B cell (primary cell): Measurements from ENCODE around the gene RNF223. TPM values are rescaled to one million over a fixed set of nuclear protein-coding genes. Genes with fewer than 3 reads are reported as not detected.

Experiments
- ATAC-seq: fragments of 200-7000 bp; cut with Tn5 transposase; one replicate; pipeline ENCODE4 v1.10.0; 2021; ENCODE audit warnings: low read depth, mild to moderate bottlenecking, moderate number of reproducible peaks, moderate library complexity
- CTCF ChIA-PET: fragments of 350-600 bp; sonication (Branson Sonifier 250); formaldehyde crosslinking; loops from one replicate; lab custom pipeline; 2021; ENCODE audit warnings: antibody characterized with exemption, inconsistent platforms; lab: Charles Lee
- POLR2A ChIA-PET: fragments of 350-600 bp; sonication (Branson Sonifier 250); formaldehyde crosslinking; loops from one replicate; lab custom pipeline; 2021; ENCODE audit warnings: antibody characterized with exemption; lab: Charles Lee
- DNase-seq: peaks from one replicate; pipeline ENCODE4 v3.0.0; 2013
- H2AFZ ChIP-seq: 2 replicates; pipeline ENCODE4 v1.6.1; 2012; ENCODE audit warnings: mild to moderate bottlenecking, low read depth, low read length; ENCODE audit not compliant: insufficient read depth, poor library complexity, severe bottlenecking
- H3K27ac ChIP-seq, 2 donors: 1 replicate in 1 of 2; 2 replicates in 1 of 2; pipeline ENCODE4 v1.5.1; 2012 to 2013; ENCODE audit warnings: low read length in 2 of 2, mild to moderate bottlenecking in 2 of 2, moderate library complexity in 1 of 2
- H3K27me3 ChIP-seq, 4 experiments: fragments of 200-600 bp in 1 of 4; sonication (generic) in 1 of 4; replicated peaks in 1 of 4; 1 replicate in 2 of 4; 2 replicates in 2 of 4; pipeline versions ENCODE4 v1.6.1 to v1.7.0; 2013 to 2016; ENCODE audit warnings: low read length in 3 of 4, mild to moderate bottlenecking in 2 of 4, mixed read lengths in 1 of 4, moderate library complexity in 1 of 4; ENCODE audit not compliant: insufficient read depth in 4 of 4, control insufficient read depth in 3 of 4; ENCODE audit errors: control extremely low read depth in 1 of 4
- H3K36me3 ChIP-seq, 2 experiments: replicated peaks in 1 of 2; 1 replicate in 1 of 2; 2 replicates in 1 of 2; pipeline versions ENCODE4 v1.6.1 to v1.7.1; 2013; ENCODE audit warnings: low read length in 1 of 2; ENCODE audit not compliant: insufficient read depth in 2 of 2, control insufficient read depth in 1 of 2; ENCODE audit errors: control extremely low read depth in 1 of 2, extremely low read depth in 1 of 2
- H3K4me1 ChIP-seq, 2 donors: fragments of 200-600 bp in 1 of 2; sonication (generic) in 1 of 2; 1 replicate in 1 of 2; 2 replicates in 1 of 2; pipeline versions ENCODE4 v1.5.1 to v1.6.1; 2013 to 2017; ENCODE audit warnings: low read length in 2 of 2; ENCODE audit not compliant: control insufficient read depth in 2 of 2, insufficient read depth in 2 of 2
- H3K4me2 ChIP-seq: replicated peaks from 2 replicates; pipeline ENCODE3; 2012; ENCODE audit warnings: mild to moderate bottlenecking, low read depth, low read length; ENCODE audit not compliant: poor library complexity, severe bottlenecking
- H3K4me3 ChIP-seq, 5 experiments: fragments of 200-600 bp in 1 of 5; sonication (generic) in 1 of 5; 1 replicate in 3 of 5; 2 replicates in 2 of 5; pipeline versions ENCODE4 v1.5.1 to v1.7.0; 2011 to 2016; ENCODE audit warnings: low read length in 4 of 5, mild to moderate bottlenecking in 4 of 5, low read depth in 2 of 5, control low read depth in 1 of 5, moderate library complexity in 1 of 5; ENCODE audit not compliant: insufficient read depth in 1 of 5; ENCODE audit errors: control extremely low read depth in 1 of 5, extremely low read depth in 1 of 5
- H3K79me2 ChIP-seq: fragments of 200-600 bp; sonication (generic); one replicate; pipeline ENCODE4 v1.6.0; 2016; ENCODE audit warnings: low read length; ENCODE audit not compliant: control insufficient read depth, insufficient read depth
- H3K9ac ChIP-seq: fragments of 200-600 bp; sonication (generic); 2 replicates; pipeline ENCODE4 v1.6.1; 2017; ENCODE audit warnings: mild to moderate bottlenecking, low read length, moderate library complexity
- H3K9me3 ChIP-seq, 3 donors: one replicate each; pipeline versions ENCODE4 v1.6.1 to v1.7.1; 2013; ENCODE audit warnings: low read length in 2 of 3; ENCODE audit not compliant: control insufficient read depth in 2 of 3, insufficient read depth in 1 of 3; ENCODE audit errors: control extremely low read depth in 1 of 3
- H4K20me1 ChIP-seq: 2 replicates; pipeline ENCODE4 v1.6.0; 2012; ENCODE audit warnings: mild to moderate bottlenecking, low read length; ENCODE audit not compliant: insufficient read depth, control insufficient read depth, poor library complexity, severe bottlenecking
- H3K27ac Mint-ChIP-seq: one replicate; pipeline ENCODE4 v1.8.0; 2021; ENCODE audit warnings: mixed read lengths
- H3K27me3 Mint-ChIP-seq: one replicate; pipeline ENCODE4 v1.8.0; 2021; ENCODE audit warnings: mixed read lengths
- H3K4me1 Mint-ChIP-seq: one replicate; pipeline ENCODE4 v1.8.0; 2021; ENCODE audit warnings: mixed read lengths
- H3K4me3 Mint-ChIP-seq: one replicate; pipeline ENCODE4 v1.8.0; 2021; ENCODE audit warnings: mixed read lengths
- H3K9me3 Mint-ChIP-seq: one replicate; pipeline ENCODE4 v1.8.0; 2022; ENCODE audit warnings: mixed read lengths; ENCODE audit not compliant: insufficient read depth
- EZH2 ChIP-seq: IDR thresholded peaks from 2 replicates; pipeline ENCODE4 v1.6.1; 2012; ENCODE audit warnings: borderline replicate concordance, low read depth, mild to moderate bottlenecking, moderate library complexity, low read length; ENCODE audit not compliant: insufficient read depth, poor library complexity, severe bottlenecking
- WGBS: methylation state at CpG from one replicate; pipeline ENCODE4 v1.1.5; 2013; ENCODE audit warnings: missing lambda C conversion rate; ENCODE audit not compliant: insufficient coverage; 5-methylcytosine and 5-hydroxymethylcytosine counted together
- intact Hi-C: fragments of 100-400 bp; cut with micrococcal nuclease; formaldehyde crosslinking; loops from one replicate; pipeline ENCODE4 v1.10.0; 2022
- polyA plus RNA-seq: library from polyadenylated mRNA; depleted of rRNA; stranded (reverse); fragments of >200 nt; gene quantifications from 2 replicates; pipeline ENCODE4 v1.2.3, GENCODE V29; 2012
- total RNA-seq, 2 donors: library from RNA; stranded (reverse); fragments of 120-200 nt in 1 of 2; gene quantifications; 1 replicate in 1 of 2; 2 replicates in 1 of 2; pipeline versions ENCODE4 v1.2.3 to v1.2.4, GENCODE V29; 2013 to 2022
- TF ChIP-seq, protein P1 (sequence below): fragments of 200-600 bp; IDR thresholded peaks from one replicate; pipeline ENCODE4 v1.8.0; 2022; ENCODE audit warnings: antibody characterized with exemption, mild to moderate bottlenecking

The RNF223 gene
- total and polyA plus RNA-seq, 2 donors (not counting 1 experiment from before 2014, with no cell fraction given), result not detected

DNA sequence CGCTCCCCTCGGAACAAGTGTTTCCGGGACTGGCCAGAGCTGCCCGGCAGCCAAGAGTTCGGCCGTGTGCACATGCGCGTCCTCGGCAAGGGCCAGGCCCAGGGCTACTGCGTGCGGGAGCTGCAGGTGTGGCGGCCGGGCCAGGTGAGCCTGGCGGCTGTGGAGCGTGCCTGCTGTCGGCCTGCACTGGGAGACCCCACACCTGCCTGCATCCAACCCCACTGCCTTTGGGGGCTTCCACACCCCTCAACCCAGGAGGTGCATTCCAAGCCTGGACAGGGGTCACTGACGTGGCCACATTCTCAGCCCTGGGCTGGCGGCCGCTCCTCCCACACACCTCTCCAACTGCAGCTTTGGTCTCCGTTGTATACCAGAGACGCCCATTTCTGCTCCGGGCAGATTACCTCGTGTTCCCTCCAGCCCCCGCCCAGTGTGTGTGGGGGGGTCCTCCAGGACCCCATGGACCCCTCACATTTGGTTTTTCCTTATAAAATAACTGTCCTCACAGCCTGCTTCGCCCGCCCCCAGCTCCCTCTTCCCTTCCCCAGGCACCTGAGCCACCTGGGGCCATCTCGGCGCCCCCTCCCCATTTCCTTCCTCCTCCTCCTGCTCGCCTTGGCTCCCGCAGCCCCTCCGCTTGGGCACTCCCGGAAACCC lies 6.1 kb downstream of the RNF223 start:
- TF ChIP-seq EZH2, result no peak
- TF ChIP-seq, protein P1, sequence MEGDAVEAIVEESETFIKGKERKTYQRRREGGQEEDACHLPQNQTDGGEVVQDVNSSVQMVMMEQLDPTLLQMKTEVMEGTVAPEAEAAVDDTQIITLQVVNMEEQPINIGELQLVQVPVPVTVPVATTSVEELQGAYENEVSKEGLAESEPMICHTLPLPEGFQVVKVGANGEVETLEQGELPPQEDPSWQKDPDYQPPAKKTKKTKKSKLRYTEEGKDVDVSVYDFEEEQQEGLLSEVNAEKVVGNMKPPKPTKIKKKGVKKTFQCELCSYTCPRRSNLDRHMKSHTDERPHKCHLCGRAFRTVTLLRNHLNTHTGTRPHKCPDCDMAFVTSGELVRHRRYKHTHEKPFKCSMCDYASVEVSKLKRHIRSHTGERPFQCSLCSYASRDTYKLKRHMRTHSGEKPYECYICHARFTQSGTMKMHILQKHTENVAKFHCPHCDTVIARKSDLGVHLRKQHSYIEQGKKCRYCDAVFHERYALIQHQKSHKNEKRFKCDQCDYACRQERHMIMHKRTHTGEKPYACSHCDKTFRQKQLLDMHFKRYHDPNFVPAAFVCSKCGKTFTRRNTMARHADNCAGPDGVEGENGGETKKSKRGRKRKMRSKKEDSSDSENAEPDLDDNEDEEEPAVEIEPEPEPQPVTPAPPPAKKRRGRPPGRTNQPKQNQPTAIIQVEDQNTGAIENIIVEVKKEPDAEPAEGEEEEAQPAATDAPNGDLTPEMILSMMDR, result no peak
- Mint-ChIP-seq H3K27ac (peak overlapping the region; percentile 92), H3K27me3 (no peaks in the 10 kb centered on the region), H3K4me3 (peak overlapping the region; percentile 86), H3K4me1 (peaks cover 34% of the 10 kb centered on the region), H3K9me3 (no peaks in the 10 kb centered on the region)
- 64% methylated on average over 27 of the region's 32 CpGs for WGBS
- POLR2A ChIA-PET, result no interaction called here
- peak overlapping the region; percentile 97 for H3K4me2 ChIP-seq
- peaks cover 0 to 17% (median 4%) of the 10 kb centered on the region in 4 experiments for H3K27me3 ChIP-seq
- H3K79me2 ChIP-seq, result no peaks in the 10 kb centered on the region
- peak overlapping the region; percentile 57 for H2AFZ ChIP-seq
- ATAC-seq (no peak), DNase-seq (no peak)
- H4K20me1 ChIP-seq, result peaks cover 13% of the 10 kb centered on the region
- H3K9ac ChIP-seq, result peak overlapping the region; percentile 87
- intact Hi-C loops, result loop anchor here (10.0 kb wide), 1 partner anchor 53 kb away; the partner anchor contains the start of gene ISG15
- no peaks in the 10 kb centered on the region for H3K36me3 ChIP-seq
- H3K27ac ChIP-seq, result peak overlapping the region in 1 of 2 donors; percentile 43
- peak overlapping the region in 4 of 5 experiments; percentile 31 to 71 (median 67) for H3K4me3 ChIP-seq
- peaks cover 39 to 43% of the 10 kb centered on the region in 2 donors for H3K4me1 ChIP-seq
- H3K9me3 ChIP-seq, result peaks cover 0 to 17% (median 0%) of the 10 kb centered on the region in 3 donors
- CTCF ChIA-PET, result interaction anchor here (0.8 to 1.1 kb wide), 3 partner anchors 35 to 183 kb away, joined by 3 read pairs; partner anchors contain the start of gene AGRN

DNA sequence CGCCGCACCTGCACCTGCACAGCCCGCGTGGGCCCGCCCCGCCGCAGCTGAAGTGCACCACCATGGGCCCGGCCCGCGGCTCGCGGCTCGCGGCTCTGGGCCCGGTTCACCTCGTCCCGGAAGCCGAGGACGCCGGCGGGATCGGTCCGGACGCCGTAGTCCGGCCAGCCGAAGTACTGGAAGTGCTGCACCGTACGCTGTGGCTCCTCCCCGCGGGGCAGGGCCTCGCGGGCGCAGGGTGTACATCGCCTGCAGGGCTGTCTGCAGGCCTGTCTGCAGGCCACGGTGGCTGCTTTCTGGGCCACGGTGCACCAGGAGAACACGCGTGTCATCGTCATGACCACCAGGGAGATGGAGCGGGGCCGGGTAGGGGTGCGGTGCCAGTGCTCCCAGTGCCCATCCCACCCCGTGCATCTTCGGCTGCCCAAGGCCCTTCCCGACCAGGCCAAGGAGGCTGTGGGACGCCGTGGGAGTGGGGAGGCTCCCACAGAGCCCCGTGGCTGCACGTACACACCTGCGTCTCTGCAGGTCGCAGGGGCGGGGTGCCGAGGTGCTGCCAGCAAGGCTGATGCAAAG lies 6.7 kb downstream of the RNF223 start:
- ChIA-PET CTCF (interaction anchor here (0.8 to 1.1 kb wide), 2 partner anchors 34 to 183 kb away, joined by 3 read pairs; no protein-coding TSS in a partner anchor), POLR2A (no interaction called here)
- ATAC-seq (no peak), DNase-seq (peak; percentile 47)
- Histone ChIP-seq H3K9ac (no peak overlapping the region), H3K27ac (no peak overlapping the region), H3K27me3 (peaks cover 0 to 23% (median 10%) of the 10 kb centered on the region in 4 experiments), H3K36me3 (no peaks in the 10 kb centered on the region), H3K79me2 (no peaks in the 10 kb centered on the region), H3K4me1 (peaks cover 45 to 48% of the 10 kb centered on the region in 2 donors), H3K4me3 (no peak overlapping the region), H3K4me2 (peak overlapping the region; percentile 97), H3K9me3 (peaks cover 0 to 17% (median 0%) of the 10 kb centered on the region in 3 donors), H2AFZ (no peak overlapping the region), H4K20me1 (peaks cover 13% of the 10 kb centered on the region)
- WGBS, result 94% methylated on average over 52 of the region's 54 CpGs
- Mint-ChIP-seq H3K4me1 (peaks cover 35% of the 10 kb centered on the region), H3K27ac (no peak overlapping the region), H3K4me3 (peak overlapping the region; percentile 26), H3K9me3 (no peaks in the 10 kb centered on the region), H3K27me3 (no peaks in the 10 kb centered on the region)
- TF ChIP-seq, protein P1, result no peak
- TF ChIP-seq EZH2, result no peak
- intact Hi-C loops, result loop anchor here (10.0 kb wide), 1 partner anchor 53 kb away; the partner anchor contains the start of gene ISG15
